ENCODE results near the gene STAB2.

Gene STAB2

GRCh38 chr12:103765322-103765721 lies 178.2 kb downstream of the STAB2 start:
- Histone ChIP-seq H3K4me2 (ENCODE audit: low read length) (no peak overlapping the region), H3K36me3 (replicated peaks; ENCODE audit: low read depth, low read length) (peaks cover 3% of the 10 kb centered on the region), H3K9ac (ENCODE audit: low read length) (no peak overlapping the region), H3K9me3 (ENCODE audit: insufficient read depth, low read length) (no peaks in the 10 kb centered on the region), H3K4me1 (ENCODE audit: low read length) (no peaks in the 10 kb centered on the region), H3K79me2 (ENCODE audit: low read length) (no peaks in the 10 kb centered on the region), H3K27ac (ENCODE audit: low read length) (no peak overlapping the region), H3K4me3 (ENCODE audit: low read length) (no peak overlapping the region), H2AFZ (ENCODE audit: low read depth, low read length) (no peak overlapping the region), H3K27me3 (ENCODE audit: low read depth, low read length) (no peaks in the 10 kb centered on the region), H4K20me1 (ENCODE audit: insufficient read depth, low read length) (no peaks in the 10 kb centered on the region)
- TF ChIP-seq EZH2phosphoT487 (IDR thresholded peaks at IDR 0.05; ENCODE audit: low read depth) (no peak), CTCF (IDR thresholded peaks at IDR 0.05; ENCODE audit: low read depth, low read length) (no peak)

- H4K20me1 ChIP-seq (ENCODE audit: insufficient read depth, low read length) = no peaks in the 10 kb centered on the region
- H3K36me3 ChIP-seq (replicated peaks; ENCODE audit: low read depth, low read length) = peaks cover 3% of the 10 kb centered on the region
- TF ChIP-seq CTCF (IDR thresholded peaks at IDR 0.05; ENCODE audit: low read depth, low read length) (no peak), EZH2phosphoT487 (IDR thresholded peaks at IDR 0.05; ENCODE audit: low read depth) (no peak)
- H3K9me3 ChIP-seq (ENCODE audit: insufficient read depth, low read length) = no peaks in the 10 kb centered on the region
- H3K4me3 ChIP-seq (ENCODE audit: low read length) = no peak overlapping the region
- no peaks in the 10 kb centered on the region for H3K27me3 ChIP-seq (ENCODE audit: low read depth, low read length)
- no peak overlapping the region for H3K9ac ChIP-seq (ENCODE audit: low read length)
- no peaks in the 10 kb centered on the region for H3K4me1 ChIP-seq (ENCODE audit: low read length)
- no peak overlapping the region for H3K27ac ChIP-seq (ENCODE audit: low read length)
- no peak overlapping the region for H2AFZ ChIP-seq (ENCODE audit: low read depth, low read length)
- H3K79me2 ChIP-seq (ENCODE audit: low read length) = no peaks in the 10 kb centered on the region
- no peak overlapping the region for H3K4me2 ChIP-seq (ENCODE audit: low read length)
Observed at GRCh38 chr12:103766028-103766427, 179.0 kb downstream of the STAB2 start.

- no peak overlapping the region for H3K4me3 ChIP-seq (ENCODE audit: low read length)
- no peak for TF ChIP-seq EZH2phosphoT487 (IDR thresholded peaks at IDR 0.05; ENCODE audit: low read depth)
- no peak for TF ChIP-seq CTCF (IDR thresholded peaks at IDR 0.05; ENCODE audit: low read depth, low read length)
- H3K9ac ChIP-seq (ENCODE audit: low read length) = no peak overlapping the region
- no peaks in the 10 kb centered on the region for H4K20me1 ChIP-seq (ENCODE audit: insufficient read depth, low read length)
- no peak overlapping the region for H3K27ac ChIP-seq (ENCODE audit: low read length)
- no peaks in the 10 kb centered on the region for H3K9me3 ChIP-seq (ENCODE audit: insufficient read depth, low read length)
- H3K36me3 ChIP-seq (replicated peaks; ENCODE audit: low read depth, low read length) = peaks cover 1% of the 10 kb centered on the region
- no peaks in the 10 kb centered on the region for H3K4me1 ChIP-seq (ENCODE audit: low read length)
- H3K4me2 ChIP-seq (ENCODE audit: low read length) = no peak overlapping the region
- H3K79me2 ChIP-seq (ENCODE audit: low read length) = no peaks in the 10 kb centered on the region
- H3K27me3 ChIP-seq (ENCODE audit: low read depth, low read length) = no peaks in the 10 kb centered on the region
- no peak overlapping the region for H2AFZ ChIP-seq (ENCODE audit: low read depth, low read length)
Observed at GRCh38 chr12:103768467-103769123, 181.5 kb downstream of the STAB2 start.

- TF ChIP-seq CTCF (IDR thresholded peaks at IDR 0.05; ENCODE audit: low read depth, low read length) = no peak
- TF ChIP-seq EZH2phosphoT487 (IDR thresholded peaks at IDR 0.05; ENCODE audit: low read depth) = no peak
- Histone ChIP-seq H3K4me1 (ENCODE audit: low read length) (no peaks in the 10 kb centered on the region), H2AFZ (ENCODE audit: low read depth, low read length) (no peak overlapping the region), H3K9ac (ENCODE audit: low read length) (no peak overlapping the region), H3K36me3 (replicated peaks; ENCODE audit: low read depth, low read length) (no peaks in the 10 kb centered on the region), H3K4me2 (ENCODE audit: low read length) (no peak overlapping the region), H3K9me3 (ENCODE audit: insufficient read depth, low read length) (no peaks in the 10 kb centered on the region), H3K79me2 (ENCODE audit: low read length) (no peaks in the 10 kb centered on the region), H3K27me3 (ENCODE audit: low read depth, low read length) (no peaks in the 10 kb centered on the region), H3K27ac (ENCODE audit: low read length) (no peak overlapping the region), H3K4me3 (ENCODE audit: low read length) (no peak overlapping the region), H4K20me1 (ENCODE audit: insufficient read depth, low read length) (no peaks in the 10 kb centered on the region)
Observed at GRCh38 chr12:103769240-103769945, 182.3 kb downstream of the STAB2 start.
